IMR-90 (cell line): ENCODE measurements around the gene RBM5.

Experiments used
- BHLHE40 ChIP-seq: fragments of 150-350 bp; IDR thresholded peaks from 2 replicates; pipeline ENCODE4 v1.6.1; 2016; ENCODE audit warnings: mild to moderate bottlenecking, low read depth, low read length
- CTCF ChIP-seq: conservative IDR thresholded peaks from 2 replicates; pipeline ENCODE4 v1.5.1; 2012; ENCODE audit warnings: mild to moderate bottlenecking, low read depth, low read length, improper control_type of control experiment
- FOS ChIP-seq: fragments of 150-350 bp; IDR thresholded peaks from 2 replicates; pipeline ENCODE4 v1.6.1; 2016; ENCODE audit warnings: low read depth, low read length
- MAFK ChIP-seq: IDR thresholded peaks from 2 replicates; pipeline ENCODE4 v1.6.1; 2012; ENCODE audit warnings: low read depth, low read length, improper control_type of control experiment
- MAZ ChIP-seq: IDR thresholded peaks from 2 replicates; pipeline ENCODE4 v1.6.1; 2012; ENCODE audit warnings: low read depth, mild to moderate bottlenecking, low read length, improper control_type of control experiment, moderate library complexity, borderline replicate concordance
- MXI1 ChIP-seq: IDR thresholded peaks from 2 replicates; pipeline ENCODE4 v1.6.1; 2012; ENCODE audit warnings: low read depth, mild to moderate bottlenecking, low read length, moderate library complexity, borderline replicate concordance
- POLR2A ChIP-seq: IDR thresholded peaks from 2 replicates; pipeline ENCODE4 v1.6.1; 2012; ENCODE audit warnings: mild to moderate bottlenecking, low read depth, low read length
- RCOR1 ChIP-seq: IDR thresholded peaks from 2 replicates; pipeline ENCODE4 v1.6.1; 2012; ENCODE audit warnings: mild to moderate bottlenecking, low read length, improper control_type of control experiment; ENCODE audit not compliant: insufficient replicate concordance
- RFX5 ChIP-seq: IDR thresholded peaks from 2 replicates; pipeline ENCODE4 v1.8.0; 2012; ENCODE audit warnings: low read depth, mild to moderate bottlenecking, low read length, moderate library complexity
- SMC3 ChIP-seq: fragments of 150-350 bp; IDR thresholded peaks from 2 replicates; pipeline ENCODE4 v1.6.1; 2016; ENCODE audit warnings: low read depth, mild to moderate bottlenecking, antibody characterized with exemption, low read length, moderate library complexity
- USF2 ChIP-seq: fragments of 150-350 bp; IDR thresholded peaks from 2 replicates; pipeline ENCODE4 v1.6.1; 2017; ENCODE audit warnings: mild to moderate bottlenecking, antibody characterized with exemption, low read length, low read depth

DNA sequence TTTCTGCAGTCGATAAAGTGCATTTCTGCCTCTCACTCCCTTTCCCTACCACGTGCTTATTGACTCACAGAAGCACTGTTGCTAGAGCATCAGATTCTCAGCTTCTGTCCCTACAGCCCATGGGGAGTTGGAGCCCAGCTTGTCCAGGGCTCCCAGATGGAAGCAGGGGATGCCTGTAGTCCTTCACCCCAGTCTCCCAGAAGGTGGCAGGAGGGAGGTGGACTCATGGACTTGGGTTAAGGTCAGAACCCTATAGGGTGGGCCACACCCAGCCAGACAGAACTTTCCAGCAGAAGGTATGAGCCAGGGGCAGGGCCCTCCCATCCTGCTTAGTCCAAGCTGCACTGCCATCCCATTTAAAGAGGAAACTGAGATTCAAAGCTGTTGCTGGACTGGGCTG lies 33.4 kb downstream of the RBM5 start:
- TF ChIP-seq RFX5 (no peak), CTCF (no peak), FOS (no peak), POLR2A (no peak), MAFK (no peak), USF2 (no peak), SMC3 (peak; percentile 16; the same call in 1 of the 2 replicates), RCOR1 (no peak), MXI1 (no peak), MAZ (no peak), BHLHE40 (no peak)
